Activated CD4-positive, CD25-positive, alpha-beta regulatory T cell (primary cell): Measurements from ENCODE around the gene PGK1.
"Not testable (repeated sequence)": the region's sequence is repeated elsewhere in the genome, so short reads cannot be mapped to it uniquely, and the experiment has no call there.

Experiments
- DNase-seq, 4 experiments: peaks; one replicate each; lab custom pipeline; 2025; lab: John Stamatoyannopoulos, UW

PGK1 gene

DNA sequence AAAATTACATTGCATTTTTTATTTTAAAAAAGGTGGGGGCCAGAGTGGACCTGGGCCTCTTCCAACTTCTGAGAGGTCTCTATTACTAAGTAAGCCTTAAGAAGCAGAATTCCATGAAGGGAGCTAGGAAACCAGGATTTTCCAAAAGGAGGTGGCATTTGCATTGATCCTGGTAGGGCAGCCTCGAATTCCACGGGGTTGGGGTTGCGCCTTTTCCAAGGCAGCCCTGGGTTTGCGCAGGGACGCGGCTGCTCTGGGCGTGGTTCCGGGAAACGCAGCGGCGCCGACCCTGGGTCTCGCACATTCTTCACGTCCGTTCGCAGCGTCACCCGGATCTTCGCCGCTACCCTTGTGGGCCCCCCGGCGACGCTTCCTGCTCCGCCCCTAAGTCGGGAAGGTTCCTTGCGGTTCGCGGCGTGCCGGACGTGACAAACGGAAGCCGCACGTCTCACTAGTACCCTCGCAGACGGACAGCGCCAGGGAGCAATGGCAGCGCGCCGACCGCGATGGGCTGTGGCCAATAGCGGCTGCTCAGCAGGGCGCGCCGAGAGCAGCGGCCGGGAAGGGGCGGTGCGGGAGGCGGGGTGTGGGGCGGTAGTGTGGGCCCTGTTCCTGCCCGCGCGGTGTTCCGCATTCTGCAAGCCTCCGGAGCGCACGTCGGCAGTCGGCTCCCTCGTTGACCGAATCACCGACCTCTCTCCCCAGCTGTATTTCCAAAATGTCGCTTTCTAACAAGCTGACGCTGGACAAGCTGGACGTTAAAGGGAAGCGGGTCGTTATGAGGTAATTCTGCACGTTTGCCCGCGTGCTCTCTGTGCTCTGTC, at the start of gene PGK1:
TSS of gene PGK1 (plus strand) at position 626 of the 824 bp plus-strand sequence. CDS start at position 719, 93 bp downstream.
- DNase-seq = peak; percentile 77 to 88 (median 82)

DNA sequence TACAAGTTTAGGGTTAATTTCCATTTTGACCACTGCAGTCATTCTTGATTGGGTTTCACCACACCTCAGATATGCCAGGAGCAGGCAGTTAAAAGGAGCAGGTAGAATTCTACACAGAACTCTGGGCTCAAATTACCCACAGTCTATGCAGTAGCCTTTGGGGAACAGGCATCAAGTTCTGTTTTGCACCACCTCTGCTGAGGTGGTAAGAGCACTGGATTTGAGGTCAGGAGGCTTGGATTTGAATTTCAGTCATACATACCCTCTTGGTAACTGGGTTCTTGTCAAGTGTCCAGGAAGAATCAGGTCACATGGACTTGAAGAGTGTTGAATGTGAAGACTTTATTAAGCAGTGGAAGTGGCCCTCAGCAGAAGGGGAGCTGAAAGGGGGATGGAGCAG, 40.4 kb upstream of the PGK1 start:
- DNase-seq = no peak

DNA sequence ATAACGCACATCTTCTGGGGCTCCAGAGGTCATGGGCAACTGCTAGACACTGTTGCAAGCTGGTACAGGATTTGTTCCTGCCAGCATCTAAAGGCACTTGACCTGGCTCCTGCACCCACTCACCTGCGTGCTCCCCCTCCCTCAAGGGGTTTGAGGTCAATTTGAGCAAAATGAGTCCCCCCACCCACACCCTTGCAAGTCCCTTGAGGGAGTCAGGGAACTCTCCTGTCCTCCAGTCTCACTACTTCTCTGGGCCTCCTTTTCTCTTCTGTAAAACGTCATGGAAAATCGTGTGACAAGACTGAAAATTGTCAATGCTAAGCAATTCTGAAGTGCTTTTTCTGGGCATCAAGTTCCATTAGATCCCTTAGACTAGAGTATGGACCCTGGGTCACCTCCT, 39.9 kb upstream of the PGK1 start:
- DNase-seq = no peak

DNA sequence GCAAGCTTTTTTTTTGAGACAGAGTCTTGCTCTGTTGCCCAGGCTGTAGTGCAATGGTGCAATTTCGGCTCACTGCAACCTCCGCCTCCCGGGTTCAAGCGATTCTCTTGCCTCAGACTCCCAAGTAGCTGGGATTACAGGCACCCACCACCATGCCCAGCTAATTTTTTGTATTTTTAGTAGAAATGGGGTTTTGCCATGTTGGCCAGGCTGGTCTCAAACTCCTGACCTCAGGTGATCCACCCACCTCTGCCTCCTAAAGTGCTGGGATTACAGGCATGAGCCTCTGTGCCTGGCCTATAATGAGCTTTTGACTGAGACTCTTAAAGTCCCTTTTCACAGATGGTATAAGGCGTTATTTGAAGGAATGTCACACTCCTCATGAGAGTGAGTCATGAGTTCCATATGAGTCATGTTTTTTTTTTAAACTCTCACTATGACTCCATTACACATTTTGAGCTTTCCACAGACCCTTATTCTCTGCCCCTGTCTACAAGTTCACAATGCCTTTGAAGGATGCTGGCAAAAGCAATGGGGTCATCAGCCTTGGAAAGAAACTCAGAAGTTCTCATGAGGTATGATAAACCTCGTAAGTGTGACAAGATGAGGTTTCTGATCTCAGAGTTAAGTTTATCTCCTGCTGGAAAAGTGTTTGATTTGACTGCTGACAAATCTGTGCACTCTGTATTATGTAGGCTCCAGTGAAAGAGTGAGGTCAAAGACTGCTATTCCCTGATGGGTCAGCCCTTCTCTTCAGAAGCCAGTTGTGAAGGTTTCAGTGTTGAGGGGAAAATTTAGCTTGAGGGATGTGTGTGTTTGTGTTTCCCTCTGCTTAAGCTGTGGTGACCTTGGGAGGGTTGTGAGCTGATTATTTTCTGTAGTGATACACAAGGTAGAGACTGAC, 39.1 kb upstream of the PGK1 start:
- not testable (repeated sequence) for DNase-seq

DNA sequence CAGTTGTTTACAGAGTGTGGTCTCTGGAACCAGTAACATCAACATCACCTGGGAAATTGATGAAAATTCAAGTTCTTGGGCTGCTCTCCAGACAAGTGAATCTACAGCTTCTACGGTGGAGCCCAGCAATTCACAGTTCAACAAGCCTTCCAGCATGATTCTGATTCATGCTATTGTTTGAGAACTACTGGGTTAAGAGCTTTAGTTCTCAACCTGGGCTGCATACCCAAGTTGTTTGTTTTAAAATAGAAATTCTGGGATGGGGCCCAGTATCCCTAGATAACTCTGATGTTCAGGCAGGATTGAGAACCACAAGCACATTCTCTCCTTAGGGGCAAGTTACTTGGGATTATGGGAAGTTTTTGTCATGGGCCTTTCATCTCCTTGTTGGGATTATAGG, 37.9 kb upstream of the PGK1 start:
- DNase-seq = no peak

DNA sequence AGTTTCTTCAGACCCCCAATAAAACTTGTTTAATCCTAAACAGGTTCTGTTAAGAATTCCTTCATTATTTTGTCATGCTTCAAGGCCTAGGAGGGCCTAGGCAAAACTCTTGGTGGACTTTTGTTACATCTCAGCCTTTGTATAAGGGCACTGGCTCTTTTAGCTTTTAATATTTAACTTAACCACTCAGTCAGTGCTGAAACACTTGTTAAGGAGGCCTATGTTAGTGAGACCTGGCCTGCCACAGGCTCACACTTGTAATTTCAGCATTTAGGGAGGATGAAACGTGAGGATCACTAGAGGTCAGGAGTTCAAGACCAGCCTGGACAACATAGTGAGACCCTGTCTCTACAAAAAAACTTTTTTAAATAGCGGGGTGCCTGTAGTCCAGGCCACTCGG, 32.7 kb upstream of the PGK1 start:
- no peak for DNase-seq

DNA sequence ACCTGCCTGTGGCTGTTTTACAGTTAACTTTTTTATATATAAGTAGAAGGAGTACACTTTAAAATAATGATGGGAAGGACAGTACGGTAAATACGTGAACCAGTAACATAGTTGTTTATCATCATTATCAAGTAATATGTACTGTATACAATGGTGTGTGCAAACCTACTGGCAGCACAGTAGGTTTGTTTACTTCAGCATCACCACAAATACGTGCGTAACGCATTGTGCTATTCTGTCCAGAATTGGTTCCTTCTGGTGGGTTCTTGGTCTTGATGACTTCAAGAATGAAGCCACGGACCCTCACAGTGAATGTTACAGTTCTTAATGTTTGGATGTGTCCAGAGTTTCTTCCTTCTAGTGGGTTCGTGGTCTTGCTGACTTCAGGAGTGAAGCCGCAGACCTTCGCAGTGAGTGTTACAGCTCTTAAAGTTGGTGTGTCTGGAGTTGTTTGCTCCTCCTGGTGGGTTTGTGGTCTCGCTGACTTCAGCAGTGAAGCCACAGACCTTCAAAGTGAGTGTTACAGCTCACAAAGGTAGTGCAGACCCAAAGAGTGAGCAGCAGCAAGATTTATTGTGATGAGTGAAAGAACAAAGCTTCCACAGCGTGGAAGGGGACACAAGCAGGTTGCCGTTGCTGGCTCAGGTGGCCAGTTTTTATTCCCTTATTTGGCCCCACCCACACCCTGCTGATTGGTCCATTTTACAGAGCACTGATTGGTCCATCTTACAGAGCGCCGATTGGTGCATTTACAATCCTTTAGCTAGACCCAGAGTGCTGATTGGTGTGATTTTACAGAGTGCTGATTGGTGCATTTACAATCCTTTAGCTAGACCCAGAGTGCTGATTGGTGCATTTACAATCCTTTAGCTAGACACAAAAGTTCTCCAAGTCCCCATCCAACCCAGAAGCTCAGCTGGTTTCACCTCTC, 30.6 kb upstream of the PGK1 start:
- DNase-seq = not testable (repeated sequence)

DNA sequence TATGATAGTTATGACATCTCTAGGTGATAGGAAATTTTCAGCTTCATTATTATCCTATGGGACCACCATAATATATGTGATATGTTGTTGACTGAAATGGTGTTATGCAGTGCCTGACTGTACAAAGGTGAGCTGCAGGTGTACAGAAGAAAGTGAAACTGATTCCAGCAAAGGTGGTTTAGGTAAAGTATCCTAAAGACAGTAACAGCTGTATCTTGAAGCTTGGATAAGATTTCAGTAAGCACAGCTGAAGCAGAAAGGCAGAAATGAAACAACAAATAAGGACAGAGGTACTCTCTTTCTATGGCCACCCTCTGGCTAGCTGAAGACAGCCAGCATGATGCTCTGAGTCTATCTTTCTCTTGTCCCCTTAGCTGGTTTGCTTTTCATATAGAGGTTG, 30.0 kb upstream of the PGK1 start:
- DNase-seq = no peak

DNA sequence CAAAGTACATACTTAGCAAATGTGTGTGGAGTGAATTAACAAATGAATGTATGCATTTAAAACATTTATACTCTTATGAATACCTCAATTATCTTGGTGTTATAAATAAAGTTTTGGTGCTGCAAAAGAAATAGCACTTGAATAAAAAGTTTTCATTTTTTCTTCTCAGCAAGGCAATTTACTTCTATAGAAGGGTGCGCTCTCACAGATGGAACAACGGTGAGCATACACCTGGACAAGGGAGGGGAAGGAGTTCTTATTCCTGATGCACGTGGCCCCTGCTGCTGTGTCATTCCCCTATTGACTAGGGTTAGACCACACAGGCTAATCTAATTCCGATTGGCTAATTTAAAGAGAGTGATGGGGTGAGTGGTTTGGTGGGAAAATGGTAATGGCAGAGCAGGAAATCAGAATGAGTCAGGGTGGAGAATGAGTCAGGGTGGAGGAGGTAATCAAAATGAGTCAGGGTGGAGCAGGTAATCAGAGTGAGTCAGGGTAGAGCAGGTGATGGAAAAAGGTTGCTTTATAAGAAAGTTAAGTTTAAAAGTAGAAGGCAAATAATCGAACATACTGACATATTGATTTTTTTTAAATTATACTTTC, 28.2 kb upstream of the PGK1 start:
- no peak for DNase-seq

DNA sequence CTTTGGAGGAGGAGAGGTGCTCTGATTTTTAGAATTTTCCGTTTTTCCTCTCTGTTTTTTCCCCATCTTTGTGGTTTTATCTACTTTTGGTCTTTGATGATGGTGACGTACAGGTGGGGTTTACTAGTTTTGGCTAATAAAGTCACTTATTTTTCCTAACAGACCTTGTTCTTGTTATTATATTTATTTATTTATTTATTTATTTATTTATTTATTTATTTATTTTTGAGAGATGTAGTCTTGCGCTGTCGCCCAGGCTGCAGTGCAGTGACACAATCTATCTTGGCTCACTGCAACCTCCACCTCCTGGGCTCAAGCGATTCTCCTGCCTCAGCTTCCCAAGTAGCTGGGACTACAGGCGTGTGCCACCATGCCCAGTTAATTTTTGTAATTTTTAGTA, 22.6 kb upstream of the PGK1 start:
- DNase-seq = not testable (repeated sequence)

DNA sequence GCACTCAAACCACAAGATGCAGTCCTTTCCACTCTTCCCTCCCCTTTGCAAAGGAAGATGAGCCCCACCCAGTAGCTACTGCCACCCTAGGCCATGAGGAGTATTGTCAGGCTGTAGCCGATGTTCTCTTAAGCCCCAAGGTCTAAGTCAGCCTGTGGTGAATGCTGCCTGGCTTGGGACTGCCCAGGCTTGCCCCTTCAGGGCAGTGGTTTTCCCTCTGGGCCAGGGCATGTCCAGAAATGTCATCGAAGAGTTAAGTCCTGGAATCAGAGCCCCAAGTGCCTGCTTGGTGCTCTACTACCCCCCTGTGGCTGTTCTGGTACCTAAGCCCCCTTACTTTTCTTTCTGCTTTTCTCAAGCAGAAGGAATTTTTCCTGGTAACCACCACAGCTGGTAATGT, 11.8 kb upstream of the PGK1 start:
- DNase-seq = no peak

DNA sequence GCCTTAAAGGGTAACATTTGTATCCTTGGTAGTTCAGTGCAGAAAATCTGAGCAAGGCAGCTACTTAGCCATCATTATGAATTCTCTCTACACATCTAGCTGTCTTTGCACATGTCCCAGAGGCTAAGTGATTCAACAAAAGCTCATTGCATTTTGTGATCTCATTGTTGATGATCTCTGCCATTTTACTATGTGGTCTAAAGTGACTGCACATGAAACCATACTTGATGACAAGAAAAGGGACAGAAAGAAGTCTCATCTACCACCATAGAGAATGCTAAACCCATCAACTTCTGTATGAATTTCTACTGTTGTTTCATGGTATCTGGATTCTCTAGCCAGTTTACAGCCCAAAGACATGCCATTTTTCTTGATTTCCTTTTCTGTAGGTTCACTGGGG, 5.9 kb upstream of the PGK1 start:
- no peak for DNase-seq

DNA sequence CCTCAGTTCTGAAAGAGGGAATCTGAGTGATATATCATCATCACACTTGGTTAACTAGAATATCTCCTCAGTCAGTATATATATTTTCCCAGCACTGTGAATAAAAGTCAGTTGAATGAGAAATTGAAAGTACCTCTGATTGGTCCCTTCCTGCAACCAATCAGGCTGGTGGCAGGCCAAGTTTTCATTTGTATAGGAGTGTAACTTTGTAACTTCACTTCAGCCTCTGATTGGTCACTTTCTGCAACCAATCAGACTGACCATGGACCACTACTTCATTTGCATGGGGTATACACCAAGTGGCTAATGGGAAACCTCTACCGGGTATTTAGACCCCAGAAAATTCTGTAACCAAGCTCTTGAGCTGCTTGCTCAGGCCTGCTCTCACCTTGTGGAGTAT, 2.0 kb upstream of the PGK1 start:
- DNase-seq = no peak

DNA sequence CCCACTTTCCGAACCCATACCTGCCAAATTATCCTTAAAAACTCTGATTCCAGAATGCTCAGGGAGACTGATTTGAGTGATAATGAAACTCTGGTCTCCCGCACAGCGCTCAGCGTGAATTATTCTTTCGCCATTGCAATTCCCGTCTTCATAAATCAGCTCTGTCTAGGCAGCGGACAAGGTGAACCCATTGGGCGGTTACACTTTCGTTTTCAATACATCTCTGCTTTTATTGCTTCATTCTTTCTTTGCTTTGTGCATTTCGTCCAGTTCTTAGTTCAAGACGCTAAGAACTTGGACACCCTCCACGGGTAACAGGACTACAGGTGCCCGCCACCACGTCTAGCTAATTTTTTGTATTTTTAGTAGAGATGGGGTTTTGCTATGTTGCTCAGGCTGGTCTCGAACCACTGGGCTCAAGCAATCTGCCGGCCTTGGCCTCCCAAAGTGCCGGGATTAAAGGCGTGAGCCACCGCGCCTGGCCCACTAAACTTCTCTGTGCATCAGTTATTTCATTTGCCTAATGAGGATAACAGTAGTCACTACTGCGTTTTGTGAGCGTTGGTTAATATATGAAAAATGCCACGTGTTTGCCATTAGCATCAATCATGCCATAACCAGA, 936 bp upstream of the PGK1 start:
- no peak for DNase-seq

DNA sequence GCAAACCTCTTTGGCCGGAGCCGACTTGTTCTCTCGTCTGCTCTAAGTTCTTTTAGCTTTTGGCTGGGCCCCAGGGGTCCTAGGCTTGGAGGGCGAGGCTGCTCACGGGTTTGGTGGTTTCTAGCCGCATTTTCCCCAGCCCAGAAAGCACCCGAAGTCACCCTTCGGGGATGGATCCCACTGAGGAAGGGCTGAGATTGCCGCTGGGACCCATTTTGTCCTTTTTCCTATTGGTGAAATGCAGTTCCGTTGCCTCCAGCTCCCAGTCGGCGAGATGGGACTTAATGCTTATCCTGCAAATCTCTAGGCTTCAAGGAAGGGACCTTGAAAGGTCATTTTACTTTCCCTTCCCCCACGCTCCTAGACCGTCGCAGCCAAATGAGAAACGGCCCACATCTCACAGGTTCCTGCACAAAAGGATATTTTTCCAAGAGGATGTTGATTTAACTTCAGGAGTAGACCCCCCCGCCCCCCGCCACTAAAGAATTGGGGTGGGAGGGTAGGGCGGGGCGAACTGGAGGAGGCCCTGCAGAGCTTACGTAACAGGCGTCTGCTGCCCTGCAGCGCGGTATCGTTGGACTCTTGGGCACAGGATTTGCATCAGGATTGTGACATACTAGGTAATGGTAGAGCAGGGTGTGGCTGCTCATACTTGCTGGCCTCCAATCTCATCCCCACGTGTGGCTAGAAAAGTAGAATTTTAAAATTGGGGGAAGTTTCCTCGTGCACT, 564 bp downstream of the PGK1 start:
- DNase-seq = no peak

DNA sequence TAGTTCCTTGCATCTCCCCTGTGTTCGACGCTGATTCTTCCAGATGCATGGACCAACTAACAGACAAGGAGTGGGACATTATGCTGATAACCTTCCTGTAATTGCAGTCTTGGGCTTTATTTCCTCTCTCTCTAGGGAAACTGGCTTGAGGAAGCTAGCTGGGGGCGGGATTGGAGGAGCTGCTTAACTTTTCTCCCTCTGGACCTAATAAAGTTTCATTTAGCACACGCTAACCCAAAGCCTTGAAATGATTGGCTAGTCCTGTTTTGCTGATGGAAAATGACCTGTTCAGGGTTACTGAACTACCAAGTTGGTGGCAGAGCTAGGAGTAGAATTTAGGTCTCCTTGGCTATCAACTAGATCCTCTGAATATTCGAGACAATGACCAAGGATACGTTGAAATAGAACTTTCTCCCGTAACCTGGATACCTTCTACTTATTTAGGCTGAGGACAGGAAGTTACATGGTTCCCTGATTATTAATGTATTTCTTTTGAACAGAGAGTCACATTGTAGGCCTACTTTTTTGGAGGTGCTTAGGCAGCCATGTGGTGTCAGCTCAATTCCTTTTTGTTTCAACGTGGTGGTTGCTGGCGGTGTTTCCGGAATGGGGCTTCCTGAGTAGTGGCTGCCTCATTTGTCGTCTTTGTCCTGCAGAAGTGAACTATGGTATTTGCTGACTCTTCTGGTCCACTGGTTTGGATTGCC, 2.0 kb downstream of the PGK1 start:
- DNase-seq = no peak

DNA sequence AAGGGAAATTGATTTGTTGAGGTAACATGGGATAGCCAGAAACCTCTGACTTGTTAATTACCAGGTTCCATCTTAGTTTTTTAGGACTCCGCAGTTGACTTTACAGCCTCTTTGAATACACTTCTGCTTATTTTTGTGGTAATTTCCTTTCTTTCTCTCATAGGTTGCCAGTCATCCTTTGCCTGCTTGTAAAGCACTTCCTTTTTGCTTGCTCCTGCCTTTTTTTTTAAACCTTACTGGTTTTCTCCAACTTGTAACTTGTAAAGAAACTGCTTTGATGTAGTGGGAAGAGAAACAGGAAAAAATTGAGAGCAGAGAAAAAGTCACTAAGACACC, 2.6 kb downstream of the PGK1 start:
- DNase-seq = no peak

DNA sequence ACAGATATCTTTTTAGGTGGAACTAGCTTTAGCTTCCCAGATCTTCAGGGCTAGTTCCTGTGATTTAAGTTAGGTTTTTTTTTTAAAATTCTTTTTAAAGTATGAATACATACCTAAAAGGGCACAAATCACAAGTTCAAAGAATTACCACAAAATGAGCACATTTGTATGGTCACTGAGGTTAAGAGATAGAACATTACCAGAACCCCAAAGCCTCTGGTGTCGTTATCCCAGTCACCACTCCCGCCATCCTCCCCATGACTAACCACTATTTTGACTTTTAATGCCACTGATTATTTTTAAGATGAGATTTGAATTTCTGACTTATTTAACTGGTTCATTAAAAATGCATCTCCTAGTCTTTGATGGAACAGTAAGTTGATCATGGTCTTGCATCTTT, 5.4 kb downstream of the PGK1 start:
- DNase-seq = no peak

DNA sequence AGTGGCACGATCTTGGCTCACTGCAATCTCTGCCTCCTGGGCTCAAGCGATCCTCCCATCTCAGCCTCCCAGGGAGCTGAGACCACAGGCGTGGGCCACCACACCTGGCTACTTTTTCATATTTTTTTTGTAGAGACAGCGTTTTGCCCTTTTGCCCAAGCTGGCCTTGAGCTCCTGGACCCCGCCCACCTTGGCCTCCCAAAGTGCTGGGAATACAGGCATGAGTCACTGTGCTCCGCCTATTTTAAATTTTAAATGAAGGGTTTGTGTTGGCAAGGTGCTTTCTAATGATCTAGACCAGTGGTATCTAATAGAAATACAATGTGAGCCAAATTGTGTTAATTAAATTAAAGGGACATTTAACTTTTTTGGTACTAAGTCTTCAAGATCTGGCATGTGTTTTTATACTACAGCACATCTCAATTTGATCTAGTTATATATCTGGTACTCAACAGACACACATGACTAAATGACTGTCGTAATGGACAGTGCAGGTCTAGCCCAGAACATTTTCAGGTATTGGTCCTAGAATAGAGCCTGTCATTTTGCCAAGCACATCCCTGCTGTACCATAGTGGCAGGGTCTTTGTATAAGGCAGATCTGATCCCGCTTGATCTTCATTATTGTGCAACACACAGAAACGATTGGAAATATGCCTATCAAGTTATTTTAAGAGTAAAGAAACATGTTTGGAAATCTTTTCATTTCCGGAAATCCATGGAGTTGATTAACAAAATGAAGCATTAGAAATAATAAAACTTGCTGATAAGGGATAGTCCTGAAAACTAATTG, 7.3 kb downstream of the PGK1 start:
- DNase-seq = no peak
